PFSK-1 (cell line): ENCODE data around the gene HEBP1.

Source experiments
- FOXP2 ChIP-seq: optimal IDR thresholded peaks from 2 replicates; pipeline ENCODE3; 2011; ENCODE audit warnings: borderline replicate concordance, control low read depth, inconsistent platforms; ENCODE audit not compliant: insufficient read depth; ENCODE audit errors: extremely low read length, extremely low read depth
- POLR2AphosphoS5 ChIP-seq: IDR thresholded peaks from 2 replicates; pipeline ENCODE4 v1.6.1; 2012; ENCODE audit warnings: low read depth, mild to moderate bottlenecking, control low read depth, low read length, moderate library complexity
- SIN3A ChIP-seq: IDR thresholded peaks from 2 replicates; pipeline ENCODE4 v1.6.1; 2012; ENCODE audit warnings: mild to moderate bottlenecking, low read length, moderate library complexity, borderline replicate concordance; ENCODE audit not compliant: insufficient read depth
- TAF1 ChIP-seq: IDR thresholded peaks from 2 replicates; pipeline ENCODE4 v1.6.1; 2012; ENCODE audit warnings: low read length, control low read depth, borderline replicate concordance; ENCODE audit not compliant: insufficient read depth
- TF ChIP-seq, protein P1 (sequence below), 2 experiments: IDR thresholded peaks; 2 replicates each; pipeline versions ENCODE4 v1.6.1 to v1.8.0; 2011 to 2012; ENCODE audit warnings: low read depth in 2 of 2, low read length in 2 of 2, control low read depth in 1 of 2, inconsistent platforms in 1 of 2, mild to moderate bottlenecking in 1 of 2, moderate library complexity in 1 of 2; ENCODE audit not compliant: insufficient read depth in 1 of 2

The HEBP1 gene

DNA sequence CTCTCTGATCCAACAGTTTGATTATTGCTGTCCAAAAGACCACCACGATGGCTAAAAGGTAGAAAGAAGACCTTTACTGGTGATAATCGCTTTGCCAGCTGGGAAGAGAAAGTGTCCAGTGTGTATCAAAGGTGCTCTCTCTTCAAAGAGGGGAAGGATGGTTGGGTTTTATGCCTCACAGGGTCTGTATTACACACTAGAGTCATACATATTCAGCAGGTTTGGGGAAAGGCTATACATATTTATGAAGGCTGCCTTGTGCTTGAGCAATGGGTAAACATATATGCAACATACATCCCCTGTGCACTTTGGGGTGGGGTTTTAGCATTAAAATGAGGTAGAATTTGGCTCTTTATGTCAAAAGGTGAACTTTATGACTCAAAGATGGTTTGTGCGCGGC, 66.3 kb downstream of the HEBP1 start:
- TF ChIP-seq POLR2AphosphoS5 (no peak), TAF1 (no peak), FOXP2 (no peak), SIN3A (no peak)
- TF ChIP-seq, protein P1, sequence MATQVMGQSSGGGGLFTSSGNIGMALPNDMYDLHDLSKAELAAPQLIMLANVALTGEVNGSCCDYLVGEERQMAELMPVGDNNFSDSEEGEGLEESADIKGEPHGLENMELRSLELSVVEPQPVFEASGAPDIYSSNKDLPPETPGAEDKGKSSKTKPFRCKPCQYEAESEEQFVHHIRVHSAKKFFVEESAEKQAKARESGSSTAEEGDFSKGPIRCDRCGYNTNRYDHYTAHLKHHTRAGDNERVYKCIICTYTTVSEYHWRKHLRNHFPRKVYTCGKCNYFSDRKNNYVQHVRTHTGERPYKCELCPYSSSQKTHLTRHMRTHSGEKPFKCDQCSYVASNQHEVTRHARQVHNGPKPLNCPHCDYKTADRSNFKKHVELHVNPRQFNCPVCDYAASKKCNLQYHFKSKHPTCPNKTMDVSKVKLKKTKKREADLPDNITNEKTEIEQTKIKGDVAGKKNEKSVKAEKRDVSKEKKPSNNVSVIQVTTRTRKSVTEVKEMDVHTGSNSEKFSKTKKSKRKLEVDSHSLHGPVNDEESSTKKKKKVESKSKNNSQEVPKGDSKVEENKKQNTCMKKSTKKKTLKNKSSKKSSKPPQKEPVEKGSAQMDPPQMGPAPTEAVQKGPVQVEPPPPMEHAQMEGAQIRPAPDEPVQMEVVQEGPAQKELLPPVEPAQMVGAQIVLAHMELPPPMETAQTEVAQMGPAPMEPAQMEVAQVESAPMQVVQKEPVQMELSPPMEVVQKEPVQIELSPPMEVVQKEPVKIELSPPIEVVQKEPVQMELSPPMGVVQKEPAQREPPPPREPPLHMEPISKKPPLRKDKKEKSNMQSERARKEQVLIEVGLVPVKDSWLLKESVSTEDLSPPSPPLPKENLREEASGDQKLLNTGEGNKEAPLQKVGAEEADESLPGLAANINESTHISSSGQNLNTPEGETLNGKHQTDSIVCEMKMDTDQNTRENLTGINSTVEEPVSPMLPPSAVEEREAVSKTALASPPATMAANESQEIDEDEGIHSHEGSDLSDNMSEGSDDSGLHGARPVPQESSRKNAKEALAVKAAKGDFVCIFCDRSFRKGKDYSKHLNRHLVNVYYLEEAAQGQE (IDR thresholded peaks at IDR 0.05; ENCODE audit: insufficient read depth in 1 of 2, low read depth in 2 of 2, low read length in 2 of 2), result no peak

DNA sequence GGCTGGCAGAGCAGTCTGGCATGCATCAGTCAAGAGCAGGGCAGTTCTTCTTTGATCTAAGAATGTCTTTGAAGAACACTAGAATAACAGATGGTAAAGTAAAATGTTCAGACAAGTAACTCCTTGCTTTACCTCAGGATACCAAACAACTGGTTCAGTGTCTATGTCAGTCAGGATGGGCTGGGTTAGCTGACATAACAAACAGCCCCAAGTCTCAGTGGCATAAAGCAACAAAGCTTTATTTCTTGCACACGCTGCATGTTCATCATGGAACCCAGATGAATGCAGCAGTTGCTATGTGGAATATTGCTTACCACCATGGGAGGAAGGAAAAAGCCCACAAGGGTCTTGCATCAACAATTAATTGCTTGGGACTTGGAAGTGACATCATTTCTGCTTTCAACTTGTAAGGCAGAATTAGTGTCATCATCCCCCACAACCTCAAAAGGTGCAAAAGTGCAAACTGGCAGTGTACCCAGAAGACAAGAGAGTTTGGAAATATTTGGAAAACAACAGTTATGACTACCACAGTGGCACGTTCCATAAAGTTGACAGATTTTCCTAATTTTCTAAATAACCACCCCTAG, 69.3 kb downstream of the HEBP1 start:
- no peak for TF ChIP-seq TAF1
- TF ChIP-seq FOXP2, result no peak
- TF ChIP-seq, protein P1 (IDR thresholded peaks at IDR 0.05; ENCODE audit: insufficient read depth in 1 of 2, low read depth in 2 of 2, low read length in 2 of 2), result no peak
- TF ChIP-seq POLR2AphosphoS5, result no peak
- no peak for TF ChIP-seq SIN3A

DNA sequence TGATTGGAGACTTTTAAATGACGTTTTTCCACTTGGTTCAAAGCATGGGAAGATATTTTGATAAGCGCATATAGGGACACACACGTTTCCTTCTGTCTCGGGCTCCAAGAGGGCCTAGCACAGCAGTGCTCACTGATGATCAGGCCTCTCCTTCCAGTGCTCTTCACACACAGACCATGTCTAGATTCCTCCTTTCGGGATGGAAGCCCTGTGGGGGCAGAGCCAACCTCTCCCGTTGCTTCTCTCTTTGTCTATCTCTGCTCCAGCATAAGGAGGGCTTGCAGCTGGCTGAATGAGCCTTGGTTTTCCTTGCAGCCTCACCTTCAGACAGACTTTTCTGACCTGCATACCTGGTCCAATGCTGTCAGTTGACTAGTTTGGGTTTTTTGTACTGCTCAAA, 70.4 kb downstream of the HEBP1 start:
- TF ChIP-seq, protein P1 (IDR thresholded peaks at IDR 0.05; ENCODE audit: insufficient read depth in 1 of 2, low read depth in 2 of 2, low read length in 2 of 2), result no peak
- TF ChIP-seq SIN3A (no peak), TAF1 (no peak), POLR2AphosphoS5 (no peak), FOXP2 (no peak)

DNA sequence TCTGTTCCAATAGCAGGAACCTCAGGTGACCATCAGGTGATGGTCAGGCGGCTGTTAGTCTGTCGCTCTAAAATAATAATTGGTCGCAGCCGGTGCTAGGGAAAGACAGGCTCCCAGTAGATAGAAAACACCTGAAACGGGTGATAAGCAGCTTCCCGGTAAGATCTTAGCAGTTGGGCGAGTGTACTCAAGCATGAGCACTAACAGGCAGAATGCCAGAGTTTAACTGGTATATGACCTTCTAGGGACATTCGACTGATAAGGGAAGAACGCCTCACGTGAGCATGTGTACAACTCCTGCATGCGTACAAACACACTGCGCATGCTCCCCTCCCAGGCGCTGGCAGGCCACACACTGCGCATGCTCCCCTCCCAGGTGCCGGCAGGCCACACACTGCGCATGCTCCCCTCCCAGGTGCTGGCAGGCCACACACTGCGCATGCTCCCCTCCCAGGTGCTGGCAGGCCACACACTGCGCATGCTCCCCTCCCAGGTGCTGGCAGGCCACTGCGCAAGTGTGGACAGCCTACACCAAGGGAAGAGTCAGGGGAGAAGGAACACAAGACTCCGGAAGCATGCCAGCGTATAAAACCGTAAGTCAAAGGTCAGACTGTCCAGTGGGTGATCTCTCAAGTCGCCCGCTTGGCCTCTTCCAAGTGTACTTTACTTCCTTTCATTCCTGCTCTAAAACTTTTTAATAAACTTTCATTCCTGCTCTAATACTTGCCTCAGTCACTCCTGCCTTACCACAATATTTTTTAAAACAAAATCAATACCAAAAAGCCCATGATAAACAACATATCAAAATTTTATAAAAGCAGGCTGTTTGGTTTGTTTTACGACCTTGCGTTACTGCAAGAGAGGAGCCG, 72.6 kb downstream of the HEBP1 start:
- no peak for TF ChIP-seq FOXP2
- TF ChIP-seq SIN3A, result no peak

DNA sequence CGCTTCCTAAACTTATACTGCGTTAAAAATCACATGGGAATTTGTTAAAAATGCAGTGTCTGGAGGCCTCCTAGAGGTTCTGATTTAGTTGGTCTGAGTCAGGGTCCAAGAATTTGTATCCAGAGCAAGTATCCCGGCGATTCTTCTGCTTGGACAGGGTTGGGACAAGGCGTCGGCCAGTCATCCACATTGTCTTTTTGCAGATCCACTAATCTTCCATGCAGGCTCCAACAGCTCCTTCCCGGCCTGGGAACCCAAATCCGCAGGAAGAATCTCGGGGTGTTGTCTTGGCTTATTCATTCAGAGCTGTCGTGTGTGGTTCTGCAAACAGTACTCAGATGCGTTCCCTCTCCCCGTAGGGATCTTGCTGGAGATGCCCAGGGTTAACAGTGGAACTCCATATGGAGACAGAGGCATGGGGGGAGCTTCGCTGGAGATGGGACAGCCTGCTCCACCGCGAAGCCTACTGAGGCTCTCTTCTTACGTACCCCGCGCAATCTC, 73.4 kb downstream of the HEBP1 start:
- TF ChIP-seq TAF1, result no peak
- TF ChIP-seq SIN3A, result no peak
- TF ChIP-seq FOXP2, result no peak
- TF ChIP-seq, protein P1 (IDR thresholded peaks at IDR 0.05; ENCODE audit: insufficient read depth in 1 of 2, low read depth in 2 of 2, low read length in 2 of 2), result no peak
- no peak for TF ChIP-seq POLR2AphosphoS5
